Measurements from ENCODE around the gene CCL28.

Gene CCL28

GRCh38 chr5:43420241-43420640 lies 8.1 kb upstream of the CCL28 start:
- Histone ChIP-seq H3K4me2 (no peak overlapping the region), H3K4me1 (ENCODE audit: low read depth, poor library complexity, severe bottlenecking) (no peaks in the 10 kb centered on the region), H3K4me3 (IDR thresholded peaks at IDR 0.05; ENCODE audit: insufficient read depth, low read depth, low read length) (no peak overlapping the region), H3K27me3 (ENCODE audit: insufficient read depth, low read depth) (no peaks in the 10 kb centered on the region), H3K27ac (no peak overlapping the region), H2AFZ (ENCODE audit: low read depth) (no peak overlapping the region), H3K9ac (no peak overlapping the region), H4K20me1 (ENCODE audit: insufficient read depth) (no peaks in the 10 kb centered on the region), H3K79me2 (ENCODE audit: insufficient read depth, low read depth) (no peaks in the 10 kb centered on the region), H3K36me3 (ENCODE audit: insufficient read depth) (no peaks in the 10 kb centered on the region)
- no peak for TF ChIP-seq CTCF (conservative IDR thresholded peaks at IDR 0.05; ENCODE audit: low read depth, low read length)

- TF ChIP-seq CTCF (conservative IDR thresholded peaks at IDR 0.05; ENCODE audit: low read depth, low read length), result no peak
- H3K4me1 ChIP-seq (ENCODE audit: low read depth, poor library complexity, severe bottlenecking), result no peaks in the 10 kb centered on the region
- no peak overlapping the region for H3K9ac ChIP-seq
These were observed 6.4 kb upstream of the CCL28 start for GRCh38 chr5:43418561-43418960.

GRCh38 chr5:43416803-43417394 lies 4.7 kb upstream of the CCL28 start:
- H4K20me1 ChIP-seq (ENCODE audit: insufficient read depth), result no peaks in the 10 kb centered on the region
- H3K27me3 ChIP-seq (ENCODE audit: insufficient read depth, low read depth), result no peaks in the 10 kb centered on the region
- no peak overlapping the region for H3K4me2 ChIP-seq
- H3K79me2 ChIP-seq (ENCODE audit: insufficient read depth, low read depth), result no peaks in the 10 kb centered on the region
- no peaks in the 10 kb centered on the region for H3K4me1 ChIP-seq (ENCODE audit: low read depth, poor library complexity, severe bottlenecking)
- TF ChIP-seq CTCF (conservative IDR thresholded peaks at IDR 0.05; ENCODE audit: low read depth, low read length), result no peak
- H3K4me3 ChIP-seq (IDR thresholded peaks at IDR 0.05; ENCODE audit: insufficient read depth, low read depth, low read length), result no peak overlapping the region
- no peak overlapping the region for H2AFZ ChIP-seq (ENCODE audit: low read depth)
- no peaks in the 10 kb centered on the region for H3K36me3 ChIP-seq (ENCODE audit: insufficient read depth)
- no peak overlapping the region for H3K9ac ChIP-seq
- no peak overlapping the region for H3K27ac ChIP-seq

More at GRCh38 chr5:43418561-43418960, 6.4 kb upstream of the CCL28 start:
- no peak overlapping the region for H3K4me3 ChIP-seq (IDR thresholded peaks at IDR 0.05; ENCODE audit: insufficient read depth, low read depth, low read length)
- no peak overlapping the region for H2AFZ ChIP-seq (ENCODE audit: low read depth)
- H3K27ac ChIP-seq, result no peak overlapping the region
- H3K27me3 ChIP-seq (ENCODE audit: insufficient read depth, low read depth), result no peaks in the 10 kb centered on the region
- H3K36me3 ChIP-seq (ENCODE audit: insufficient read depth), result no peaks in the 10 kb centered on the region
- H4K20me1 ChIP-seq (ENCODE audit: insufficient read depth), result no peaks in the 10 kb centered on the region
- no peaks in the 10 kb centered on the region for H3K79me2 ChIP-seq (ENCODE audit: insufficient read depth, low read depth)
- H3K4me2 ChIP-seq, result no peak overlapping the region

GRCh38 chr5:43415935-43416802 lies 4.0 kb upstream of the CCL28 start:
- Histone ChIP-seq H3K36me3 (ENCODE audit: insufficient read depth) (no peaks in the 10 kb centered on the region), H3K27ac (no peak overlapping the region), H3K9ac (no peak overlapping the region), H3K4me1 (ENCODE audit: low read depth, poor library complexity, severe bottlenecking) (no peaks in the 10 kb centered on the region), H3K27me3 (ENCODE audit: insufficient read depth, low read depth) (no peaks in the 10 kb centered on the region), H2AFZ (ENCODE audit: low read depth) (no peak overlapping the region), H3K4me3 (IDR thresholded peaks at IDR 0.05; ENCODE audit: insufficient read depth, low read depth, low read length) (no peak overlapping the region), H3K4me2 (no peak overlapping the region), H3K79me2 (ENCODE audit: insufficient read depth, low read depth) (no peaks in the 10 kb centered on the region), H4K20me1 (ENCODE audit: insufficient read depth) (no peaks in the 10 kb centered on the region)
- TF ChIP-seq CTCF (conservative IDR thresholded peaks at IDR 0.05; ENCODE audit: low read depth, low read length), result no peak

Measured in KMS-11 (cell line).